Measurements from ENCODE around the gene DYNC2I2.

The DYNC2I2 gene

GRCh38 chr9:128640603-128641002 is 16.0 kb downstream of the DYNC2I2 start:
- no peak overlapping the region for H3K4me2 ChIP-seq (ENCODE audit: low read length)
- H3K27ac ChIP-seq (ENCODE audit: low read depth, low read length): no peak overlapping the region
- TF ChIP-seq EZH2phosphoT487 (IDR thresholded peaks at IDR 0.05; ENCODE audit: borderline replicate concordance, low read length) (no peak), CTCF (IDR thresholded peaks at IDR 0.05; ENCODE audit: low read depth, low read length, poor library complexity, severe bottlenecking) (no peak)
- no peaks in the 10 kb centered on the region for H3K27me3 ChIP-seq (ENCODE audit: control insufficient read depth, low read length)
- peaks cover 44% of the 10 kb centered on the region for H3K36me3 ChIP-seq (ENCODE audit: control insufficient read depth, low read length)
- H4K20me1 ChIP-seq (ENCODE audit: control insufficient read depth, insufficient read depth, low read depth, low read length): no peaks in the 10 kb centered on the region
- no peaks in the 10 kb centered on the region for H3K9me3 ChIP-seq (ENCODE audit: control insufficient read depth, insufficient read depth, low read length)
- peaks cover 4% of the 10 kb centered on the region; the same call in 1 of the 2 replicates for H3F3A ChIP-seq (ENCODE audit: control insufficient read depth, insufficient read depth)
- peaks cover 33% of the 10 kb centered on the region for H3K79me2 ChIP-seq (ENCODE audit: control insufficient read depth, low read length)
- H3K9me2 ChIP-seq (replicated peaks; ENCODE audit: control insufficient read depth, low read length): no peaks in the 10 kb centered on the region
- peaks cover 30% of the 10 kb centered on the region for H3K4me1 ChIP-seq (ENCODE audit: control insufficient read depth, low read length)
- no peak overlapping the region for H3K4me3 ChIP-seq (ENCODE audit: low read length)

- Histone ChIP-seq H3K4me1 (ENCODE audit: control insufficient read depth, low read length) (peaks cover 19% of the 10 kb centered on the region), H3K4me3 (ENCODE audit: low read length) (no peak overlapping the region), H3K27me3 (ENCODE audit: control insufficient read depth, low read length) (no peaks in the 10 kb centered on the region), H3K4me2 (ENCODE audit: low read length) (no peak overlapping the region), H3K9me2 (replicated peaks; ENCODE audit: control insufficient read depth, low read length) (no peaks in the 10 kb centered on the region), H4K20me1 (ENCODE audit: control insufficient read depth, insufficient read depth, low read depth, low read length) (no peaks in the 10 kb centered on the region), H3K9me3 (ENCODE audit: control insufficient read depth, insufficient read depth, low read length) (no peaks in the 10 kb centered on the region), H3K36me3 (ENCODE audit: control insufficient read depth, low read length) (peaks cover 59% of the 10 kb centered on the region), H3K27ac (ENCODE audit: low read depth, low read length) (no peak overlapping the region), H3K79me2 (ENCODE audit: control insufficient read depth, low read length) (peaks cover 20% of the 10 kb centered on the region), H3F3A (ENCODE audit: control insufficient read depth, insufficient read depth) (0 out of 2 replicates have a peak, but pooled peaks cover 3% of the 10 kb centered on the region)
- no peak for TF ChIP-seq CTCF (IDR thresholded peaks at IDR 0.05; ENCODE audit: low read depth, low read length, poor library complexity, severe bottlenecking)
- no peak for TF ChIP-seq EZH2phosphoT487 (IDR thresholded peaks at IDR 0.05; ENCODE audit: borderline replicate concordance, low read length)
These were observed 18.1 kb downstream of the DYNC2I2 start for GRCh38 chr9:128638580-128638979.

- H3K27ac ChIP-seq (ENCODE audit: low read depth, low read length): no peak overlapping the region
- no peak overlapping the region for H3K4me2 ChIP-seq (ENCODE audit: low read length)
- H3K27me3 ChIP-seq (ENCODE audit: control insufficient read depth, low read length): no peaks in the 10 kb centered on the region
- no peaks in the 10 kb centered on the region for H4K20me1 ChIP-seq (ENCODE audit: control insufficient read depth, insufficient read depth, low read depth, low read length)
- no peaks in the 10 kb centered on the region for H3K9me3 ChIP-seq (ENCODE audit: control insufficient read depth, insufficient read depth, low read length)
- peaks cover 10% of the 10 kb centered on the region for H3K4me1 ChIP-seq (ENCODE audit: control insufficient read depth, low read length)
- 0 out of 2 replicates have a peak, but pooled peaks cover 3% of the 10 kb centered on the region for H3F3A ChIP-seq (ENCODE audit: control insufficient read depth, insufficient read depth)
- H3K36me3 ChIP-seq (ENCODE audit: control insufficient read depth, low read length): peaks cover 66% of the 10 kb centered on the region
- no peak for TF ChIP-seq EZH2phosphoT487 (IDR thresholded peaks at IDR 0.05; ENCODE audit: borderline replicate concordance, low read length)
- TF ChIP-seq CTCF (IDR thresholded peaks at IDR 0.05; ENCODE audit: low read depth, low read length, poor library complexity, severe bottlenecking): no peak
- H3K9me2 ChIP-seq (replicated peaks; ENCODE audit: control insufficient read depth, low read length): no peaks in the 10 kb centered on the region
- peaks cover 11% of the 10 kb centered on the region for H3K79me2 ChIP-seq (ENCODE audit: control insufficient read depth, low read length)
- no peak overlapping the region for H3K4me3 ChIP-seq (ENCODE audit: low read length)
These were observed 19.0 kb downstream of the DYNC2I2 start for GRCh38 chr9:128637656-128638055.

All from DOHH2 (cell line).